ENCODE data around the gene PARN.

GRCh38 chr16:14470788-14471187 lies 159.3 kb downstream of the PARN start:
- TF ChIP-seq CTCF (IDR thresholded peaks at IDR 0.05) (no peak), POLR2A (IDR thresholded peaks at IDR 0.05) (no peak)
